Spleen (tissue), 7 donors: Measurements from ENCODE around the gene EGLN3.

Experiments used
- CTCF ChIP-seq, 11 experiments: fragments of 200-600 bp in 7 of 11; fragments of 450-650 bp in 4 of 11; sonication (generic) in 4 of 11; IDR thresholded peaks in 8 of 11; conservative IDR thresholded peaks in 3 of 11; 1 replicate in 7 of 11; 2 replicates in 4 of 11; pipeline versions ENCODE4 v1.4.0 to v1.8.0; 2016 to 2021; ENCODE audit warnings: antibody characterized with exemption in 11 of 11, inconsistent platforms in 4 of 11, mild to moderate bottlenecking in 1 of 11
- POLR2A ChIP-seq, 3 donors: fragments of 450-650 bp; IDR thresholded peaks; one replicate each; pipeline ENCODE4 v1.5.1; 2017; ENCODE audit warnings: antibody characterized with exemption in 3 of 3, mild to moderate bottlenecking in 1 of 3
- donor health status: DM: no; HTN: no; CAD: no; lungs with moderate emphysema.
- donor health status: DM: no; HTN: no; CAD: no.
- donor health status: DM: no; HTN: no; CAD: no.

- TF ChIP-seq CTCF (IDR thresholded peaks at IDR 0.05 in 8 of 11, conservative IDR thresholded peaks at IDR 0.05 in 3 of 11), result no peak
- TF ChIP-seq POLR2A (IDR thresholded peaks at IDR 0.05), result no peak
These were observed 56.5 kb downstream of the EGLN3 start for GRCh38 chr14:33894339-33894738.
